GM20000 (cell line): Measurements from ENCODE around the gene GREB1.

Experiments
- DNase-seq: peaks from one replicate; pipeline ENCODE4 v3.0.0; 2012; ENCODE audit warnings: low spot score
- TF ChIP-seq, protein P1 (sequence below): IDR thresholded peaks from 2 replicates; pipeline ENCODE4 v1.5.1; 2012; ENCODE audit warnings: mild to moderate bottlenecking, control low read depth; ENCODE audit errors: extremely low read depth, missing control alignments

The GREB1 gene

DNA sequence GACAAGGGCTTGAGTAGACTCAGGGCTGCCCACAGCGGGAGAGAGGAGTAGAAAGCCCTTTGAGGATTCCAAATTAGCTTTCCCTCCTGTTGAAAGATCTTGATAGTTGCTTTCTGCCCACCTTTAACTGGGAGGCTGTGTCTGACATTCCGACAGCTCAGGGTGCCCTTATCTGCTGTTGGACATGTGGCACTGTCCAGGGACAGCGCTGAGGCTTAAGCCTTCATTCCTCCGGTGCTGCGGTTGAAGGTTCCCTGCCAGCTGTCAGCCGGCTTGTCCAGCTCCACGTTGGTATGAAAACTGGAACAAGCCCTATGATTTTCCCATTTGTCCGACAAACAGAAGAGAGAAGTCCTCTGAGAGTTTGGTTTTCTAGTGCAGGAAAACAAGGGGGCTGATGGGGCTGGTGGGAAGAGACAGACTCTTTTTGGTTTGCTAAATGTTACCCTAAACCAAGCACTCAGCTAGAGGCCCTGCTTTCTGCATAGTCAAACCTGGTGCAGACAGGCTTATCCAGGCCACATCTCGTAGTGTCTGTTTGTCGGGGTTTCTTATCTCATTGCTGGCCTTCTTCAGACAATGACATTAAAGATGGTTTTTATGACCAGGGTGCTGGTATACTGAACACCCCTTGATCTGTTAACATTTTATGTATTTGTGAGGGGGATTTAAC lies 24.5 kb downstream of the GREB1 start:
- TF ChIP-seq, protein P1, sequence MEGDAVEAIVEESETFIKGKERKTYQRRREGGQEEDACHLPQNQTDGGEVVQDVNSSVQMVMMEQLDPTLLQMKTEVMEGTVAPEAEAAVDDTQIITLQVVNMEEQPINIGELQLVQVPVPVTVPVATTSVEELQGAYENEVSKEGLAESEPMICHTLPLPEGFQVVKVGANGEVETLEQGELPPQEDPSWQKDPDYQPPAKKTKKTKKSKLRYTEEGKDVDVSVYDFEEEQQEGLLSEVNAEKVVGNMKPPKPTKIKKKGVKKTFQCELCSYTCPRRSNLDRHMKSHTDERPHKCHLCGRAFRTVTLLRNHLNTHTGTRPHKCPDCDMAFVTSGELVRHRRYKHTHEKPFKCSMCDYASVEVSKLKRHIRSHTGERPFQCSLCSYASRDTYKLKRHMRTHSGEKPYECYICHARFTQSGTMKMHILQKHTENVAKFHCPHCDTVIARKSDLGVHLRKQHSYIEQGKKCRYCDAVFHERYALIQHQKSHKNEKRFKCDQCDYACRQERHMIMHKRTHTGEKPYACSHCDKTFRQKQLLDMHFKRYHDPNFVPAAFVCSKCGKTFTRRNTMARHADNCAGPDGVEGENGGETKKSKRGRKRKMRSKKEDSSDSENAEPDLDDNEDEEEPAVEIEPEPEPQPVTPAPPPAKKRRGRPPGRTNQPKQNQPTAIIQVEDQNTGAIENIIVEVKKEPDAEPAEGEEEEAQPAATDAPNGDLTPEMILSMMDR, result no peak
- no peak for DNase-seq

GRCh38 chr2:11559066-11559785 lies 25.4 kb downstream of the GREB1 start:
- TF ChIP-seq, protein P1, result no peak
- DNase-seq, result no peak

GRCh38 chr2:11559786-11560155 lies 25.9 kb downstream of the GREB1 start:
- TF ChIP-seq, protein P1, result no peak
- no peak for DNase-seq

- DNase-seq, result no peak
- TF ChIP-seq, protein P1, result no peak
These were observed 27.0 kb downstream of the GREB1 start for GRCh38 chr2:11560806-11561205.

DNA sequence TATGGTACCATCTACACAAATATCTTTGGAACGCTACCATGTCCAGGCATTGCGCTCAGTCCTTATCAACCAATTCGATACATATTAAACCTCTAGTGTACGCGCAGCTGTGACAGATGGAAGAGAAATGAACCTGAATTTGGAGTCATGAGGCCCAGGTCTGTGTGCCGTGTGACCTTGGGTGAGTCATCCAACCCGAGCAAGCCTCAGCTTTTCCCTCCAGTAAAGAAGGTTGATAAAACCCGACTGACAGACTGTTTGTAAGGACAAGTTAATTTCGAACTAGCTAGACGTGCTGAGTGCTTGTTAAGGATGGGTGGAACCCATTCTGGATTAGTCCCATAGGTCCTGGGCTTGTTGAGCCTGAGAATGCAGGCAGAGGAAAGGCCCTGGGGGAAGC lies 28.2 kb downstream of the GREB1 start:
- TF ChIP-seq, protein P1, result no peak
- no peak for DNase-seq

DNA sequence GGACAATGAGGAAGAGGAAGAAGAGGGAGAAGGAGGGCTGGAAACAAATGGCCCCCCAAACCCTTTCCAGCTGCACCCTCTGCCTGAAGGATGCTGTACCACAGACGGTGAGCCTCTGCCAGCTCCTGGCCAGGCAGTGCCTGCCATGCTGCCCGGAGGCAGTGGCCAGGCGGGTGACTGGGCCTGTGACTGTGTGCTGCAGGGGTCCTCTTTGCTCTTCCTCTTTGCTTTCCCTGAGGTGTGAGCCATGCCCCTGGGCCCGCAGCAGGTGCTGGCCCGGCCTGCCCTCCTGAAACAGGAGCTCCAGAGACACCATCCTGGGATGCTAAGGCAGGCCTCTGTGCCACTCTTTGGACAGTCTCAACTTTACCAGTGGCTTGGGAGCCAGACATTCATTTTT lies 28.6 kb downstream of the GREB1 start:
- TF ChIP-seq, protein P1, result no peak
- no peak for DNase-seq

DNA sequence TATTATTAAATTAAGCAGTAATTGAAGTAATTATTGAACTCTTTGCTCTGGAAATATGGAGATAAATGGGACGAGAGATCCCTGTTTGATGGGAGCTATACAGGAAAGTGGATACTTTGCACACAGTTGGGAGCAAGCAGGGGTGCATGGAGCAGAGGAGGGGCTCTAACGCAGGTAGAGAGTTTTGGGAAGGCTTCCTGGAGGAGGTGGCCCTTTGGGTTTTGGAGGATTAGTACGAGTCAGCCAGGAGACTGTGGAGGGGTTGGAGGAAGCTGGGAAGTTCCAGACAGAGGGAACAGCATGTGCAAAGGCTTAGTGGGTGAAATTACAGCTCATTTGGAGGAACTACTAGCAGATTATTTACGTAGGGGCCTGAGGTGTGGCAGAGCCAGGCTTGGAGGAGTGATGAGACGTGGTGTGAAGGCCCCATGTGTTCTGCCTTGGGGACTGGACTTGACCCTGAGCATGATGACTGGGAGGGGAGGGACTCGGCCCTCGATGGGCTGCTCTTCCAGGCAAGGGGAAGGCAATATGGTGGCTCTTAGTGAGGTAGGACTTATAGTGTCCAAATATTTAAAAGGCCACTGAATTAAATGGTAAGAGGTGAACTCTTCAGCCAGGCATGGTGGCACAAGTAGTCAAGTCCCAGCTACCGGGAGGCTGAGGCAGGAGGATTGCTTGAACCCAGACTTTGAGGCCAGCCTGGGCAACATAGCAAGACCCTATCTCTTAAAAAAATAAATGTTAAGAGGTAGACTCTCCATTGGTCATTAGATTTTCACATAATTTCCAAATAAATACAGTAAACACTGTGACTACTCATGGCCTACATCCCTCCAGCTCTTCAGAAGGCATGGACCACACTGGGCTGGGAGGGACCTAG lies 30.2 kb downstream of the GREB1 start:
- DNase-seq, result no peak
- TF ChIP-seq, protein P1, result no peak
